Activated CD4-positive, alpha-beta T cell treated with anti-CD3 and anti-CD28 coated beads, Interleukin-2, amount 50 U/mL, for 1 hour (primary cell): Measurements from ENCODE around the gene PDE10A.

ENCODE experiments used
- DNase-seq: peaks from one replicate; pipeline ENCODE4 v3.0.0-alpha.2; 2020

Gene PDE10A

GRCh38 chr6:165653607-165654006, 9.4 kb downstream of the PDE10A start:
- no peak for DNase-seq

GRCh38 chr6:165653196-165653595, 9.8 kb downstream of the PDE10A start:
- no peak for DNase-seq

- no peak for DNase-seq
These were observed 10.3 kb downstream of the PDE10A start for GRCh38 chr6:165652766-165653165.

- DNase-seq, result no peak
These were observed 13.6 kb downstream of the PDE10A start for GRCh38 chr6:165649166-165650137.

- DNase-seq, result no peak
These were observed 16.0 kb downstream of the PDE10A start for GRCh38 chr6:165647041-165647440.

- no peak for DNase-seq
These were observed 17.1 kb downstream of the PDE10A start for GRCh38 chr6:165645919-165646318.

GRCh38 chr6:165644586-165645266, 18.3 kb downstream of the PDE10A start:
- DNase-seq, result no peak

GRCh38 chr6:165643015-165643414, 20.0 kb downstream of the PDE10A start:
- no peak for DNase-seq

GRCh38 chr6:165641672-165642156, 21.3 kb downstream of the PDE10A start:
- no peak for DNase-seq

- DNase-seq, result no peak
These were observed 22.2 kb downstream of the PDE10A start for GRCh38 chr6:165640806-165641205.

- DNase-seq, result no peak
These were observed 24.5 kb downstream of the PDE10A start for GRCh38 chr6:165638530-165638929.

- no peak for DNase-seq
These were observed 25.5 kb downstream of the PDE10A start for GRCh38 chr6:165637586-165637985.

GRCh38 chr6:165636402-165637048, 26.5 kb downstream of the PDE10A start:
- DNase-seq, result no peak

- DNase-seq, result no peak
These were observed 27.1 kb downstream of the PDE10A start for GRCh38 chr6:165635965-165636364.

- no peak for DNase-seq
These were observed 28.8 kb downstream of the PDE10A start for GRCh38 chr6:165634101-165634880.

GRCh38 chr6:165632194-165632593, 30.8 kb downstream of the PDE10A start:
- DNase-seq, result no peak

GRCh38 chr6:165630544-165630953, 32.5 kb downstream of the PDE10A start:
- DNase-seq, result no peak

GRCh38 chr6:165628955-165629354, 34.1 kb downstream of the PDE10A start:
- DNase-seq, result no peak

- DNase-seq, result no peak
These were observed 35.7 kb downstream of the PDE10A start for GRCh38 chr6:165627366-165627765.

GRCh38 chr6:165626711-165627110, 36.3 kb downstream of the PDE10A start:
- DNase-seq, result no peak

- DNase-seq, result no peak
These were observed 38.0 kb downstream of the PDE10A start for GRCh38 chr6:165624871-165625639.

GRCh38 chr6:165621940-165622339, 41.1 kb downstream of the PDE10A start:
- DNase-seq, result no peak
